Lung microvascular endothelial cell (primary cell): ENCODE measurements around the gene L1CAM. TPM values are rescaled to one million over a fixed set of nuclear protein-coding genes. Genes with fewer than 3 reads are reported as not detected.

Experiments
- DNase-seq, 2 donors: peaks; one replicate each; pipeline versions ENCODE4 v3.0.0 to v3.0.0-alpha.2; 2010; ENCODE audit warnings: low read depth in 2 of 2
- total RNA-seq: library from RNA; depleted of rRNA; stranded (reverse); fragments of >200 nt; gene quantifications from 2 replicates; pipeline ENCODE4 v1.2.1, GENCODE V29; 2014

L1CAM gene
- total RNA-seq, 1 donor from 2014 or later: under 0.01 TPM

DNA sequence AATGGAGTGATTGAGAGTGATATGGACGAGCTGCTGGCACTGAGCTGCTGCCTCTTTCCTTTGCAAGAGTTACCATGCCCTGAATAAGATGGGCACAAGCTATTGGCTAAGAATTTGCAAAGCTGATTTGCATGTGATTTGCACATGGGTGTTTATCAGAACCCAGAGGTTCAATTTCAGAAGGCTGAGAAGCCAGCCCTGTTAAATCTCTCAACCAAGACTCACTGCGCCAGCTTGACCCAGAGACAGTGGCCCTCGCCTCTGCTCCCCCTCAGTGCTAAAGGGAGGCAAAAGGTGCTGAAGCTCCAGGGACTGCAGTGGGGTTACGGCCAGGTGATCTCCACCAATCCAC is 39.4 kb upstream of the L1CAM start:
- DNase-seq: no peak

DNA sequence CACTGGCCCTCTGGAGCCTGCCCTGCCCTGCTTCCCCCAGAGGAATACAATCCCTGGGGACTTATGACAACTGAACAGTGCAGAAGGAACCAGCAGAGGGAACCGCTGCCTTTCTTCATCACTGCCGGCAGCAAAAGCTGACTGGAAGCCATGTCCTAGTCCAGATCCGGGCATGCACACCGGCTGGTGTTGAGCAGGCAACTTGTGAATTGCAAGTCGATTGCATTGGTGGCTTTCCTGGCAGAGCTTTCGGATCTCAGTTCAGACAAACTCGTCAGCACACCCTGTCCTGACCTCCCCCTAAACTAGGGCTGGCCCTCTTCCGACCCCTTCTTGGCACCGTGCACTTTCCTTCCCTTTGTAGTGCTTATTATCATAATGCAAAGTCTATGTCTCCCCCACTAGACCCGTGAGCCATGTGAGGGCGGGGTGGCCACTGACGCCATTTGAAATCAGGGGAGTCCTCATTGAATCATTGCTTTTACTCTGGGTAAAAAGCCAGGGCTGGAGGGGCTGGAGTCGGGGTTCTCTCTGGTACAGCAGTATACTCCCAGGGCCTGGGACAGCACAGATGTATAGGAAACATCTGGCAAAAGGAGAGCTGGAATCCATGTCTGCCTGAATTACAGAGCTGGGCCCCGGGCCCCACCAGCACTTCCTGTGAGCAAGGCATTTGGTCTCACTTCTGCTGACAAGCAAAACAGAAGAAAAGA is 38.3 kb upstream of the L1CAM start:
- DNase-seq: peak; percentile 65 to 79

GRCh38 chrX:153922932-153923857 is 37.2 kb upstream of the L1CAM start:
- DNase-seq: peak; percentile 66 to 88

DNA sequence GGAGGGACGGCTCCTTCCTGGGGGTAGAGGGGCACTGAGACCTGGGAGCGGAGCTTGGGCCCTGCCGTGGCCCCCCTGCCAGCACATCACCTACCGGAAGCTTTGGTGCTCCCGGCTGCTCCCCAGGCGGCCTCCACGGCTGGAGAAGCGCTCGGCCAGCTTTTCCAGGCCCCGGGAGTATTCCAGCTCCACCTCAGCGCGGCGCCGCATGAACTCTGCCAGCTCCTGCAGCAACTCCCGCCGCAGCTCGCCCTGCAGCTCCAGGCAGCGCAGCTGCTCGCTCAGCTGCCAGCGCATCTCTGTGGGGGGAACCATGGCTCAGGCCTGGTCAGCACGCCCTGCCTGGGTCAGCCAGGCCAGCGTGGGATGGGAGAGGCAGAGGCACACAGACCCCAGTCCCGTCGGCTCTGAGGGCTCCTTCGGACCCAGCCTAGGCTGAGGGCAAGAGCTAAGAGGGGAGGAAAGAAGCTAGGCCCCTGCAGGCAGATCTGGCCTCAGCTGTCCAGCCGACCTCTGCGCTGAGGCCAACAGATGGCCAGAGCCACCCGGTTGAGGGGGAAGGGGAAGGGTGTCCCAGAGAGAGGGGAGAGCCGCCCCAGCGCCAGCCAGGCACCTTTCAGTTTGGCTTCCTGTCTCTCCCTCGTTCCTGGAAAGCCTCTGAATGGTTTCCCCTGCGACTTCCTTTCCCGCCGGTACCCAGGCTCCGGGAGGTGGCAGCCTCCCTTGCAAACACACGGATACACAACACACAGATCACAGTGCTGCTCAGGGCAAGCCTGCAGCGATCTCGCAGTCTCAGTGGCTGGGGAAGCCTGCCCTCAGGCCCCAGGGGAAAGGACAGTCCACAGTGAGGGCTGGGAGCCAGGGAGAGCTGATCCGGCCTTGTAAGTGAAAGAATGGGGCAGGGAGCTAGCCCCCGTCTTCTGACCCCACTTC is 35.8 kb upstream of the L1CAM start:
- DNase-seq: peak in 1 of 2 donors; percentile 50

GRCh38 chrX:153921070-153921469 is 35.1 kb upstream of the L1CAM start:
- DNase-seq: no peak

GRCh38 chrX:153920546-153920945 is 34.6 kb upstream of the L1CAM start:
- DNase-seq: no peak

GRCh38 chrX:153919281-153919680 is 33.3 kb upstream of the L1CAM start:
- DNase-seq: no peak

GRCh38 chrX:153917869-153918268 is 31.9 kb upstream of the L1CAM start:
- no peak for DNase-seq

DNA sequence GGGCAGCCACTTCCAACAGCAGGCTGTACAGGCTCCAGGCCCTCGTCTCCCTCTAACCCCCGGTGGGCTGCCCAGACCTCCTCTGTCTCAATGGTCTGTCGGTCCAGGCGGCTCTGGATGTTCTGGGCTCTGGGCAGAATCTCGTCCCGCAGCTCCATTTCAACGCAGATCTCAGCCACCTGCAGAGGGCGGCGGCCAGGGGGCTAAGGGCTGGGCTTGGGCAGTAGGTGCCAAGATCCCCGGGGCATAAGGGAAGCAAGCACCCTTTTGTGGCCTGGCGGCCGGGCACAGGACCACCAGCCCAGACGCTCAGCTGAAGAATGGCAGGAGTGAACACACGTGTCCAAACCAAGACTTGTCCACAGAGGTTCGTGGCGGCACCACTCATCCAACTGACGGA is 27.7 kb upstream of the L1CAM start:
- DNase-seq: no peak

DNA sequence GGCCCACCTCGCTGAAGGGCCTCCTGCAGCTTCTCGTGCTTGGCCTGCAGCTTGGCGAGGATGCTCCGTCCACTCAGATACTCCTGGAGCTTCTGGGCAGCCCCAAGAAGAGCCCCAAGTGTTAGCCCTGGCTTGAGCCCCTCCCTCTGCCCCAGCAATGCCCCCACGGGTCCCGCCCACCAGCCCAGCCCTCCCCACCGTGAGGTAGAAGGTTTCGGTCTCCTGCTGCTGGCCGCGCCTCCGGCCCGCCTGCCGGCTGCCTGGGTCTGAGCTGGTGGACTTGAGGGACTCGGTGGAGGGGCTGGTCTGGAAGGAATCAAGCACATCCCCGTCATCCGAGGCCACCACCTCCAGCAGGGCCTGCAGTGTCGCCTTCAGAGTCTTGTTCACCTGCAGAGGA is 27.2 kb upstream of the L1CAM start:
- no peak for DNase-seq

DNA sequence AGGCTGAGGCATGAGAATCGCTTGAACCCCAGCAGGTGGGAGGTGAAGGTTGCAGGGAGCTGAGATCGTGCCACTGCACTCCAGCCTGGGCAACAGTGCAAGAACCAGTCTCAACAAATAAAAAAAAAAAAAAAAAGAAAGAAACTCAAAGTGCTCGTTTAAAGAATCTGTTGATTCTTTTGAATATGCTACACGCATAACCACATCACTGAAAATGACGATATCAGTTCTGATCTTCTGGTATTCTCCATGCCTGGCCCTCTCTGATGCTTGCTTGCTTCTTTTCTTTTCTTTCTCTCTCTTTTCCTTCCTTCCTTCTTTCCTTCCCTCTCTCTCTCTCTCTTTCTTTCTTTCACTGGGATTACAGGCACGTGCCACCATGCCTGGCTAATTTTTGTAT is 25.8 kb upstream of the L1CAM start:
- no peak for DNase-seq

GRCh38 chrX:153910446-153910845 is 24.5 kb upstream of the L1CAM start:
- DNase-seq: no peak

GRCh38 chrX:153909980-153910360 is 24.0 kb upstream of the L1CAM start:
- DNase-seq: no peak

- no peak for DNase-seq
Measured at GRCh38 chrX:153909024-153909979, 23.3 kb upstream of the L1CAM start.

DNA sequence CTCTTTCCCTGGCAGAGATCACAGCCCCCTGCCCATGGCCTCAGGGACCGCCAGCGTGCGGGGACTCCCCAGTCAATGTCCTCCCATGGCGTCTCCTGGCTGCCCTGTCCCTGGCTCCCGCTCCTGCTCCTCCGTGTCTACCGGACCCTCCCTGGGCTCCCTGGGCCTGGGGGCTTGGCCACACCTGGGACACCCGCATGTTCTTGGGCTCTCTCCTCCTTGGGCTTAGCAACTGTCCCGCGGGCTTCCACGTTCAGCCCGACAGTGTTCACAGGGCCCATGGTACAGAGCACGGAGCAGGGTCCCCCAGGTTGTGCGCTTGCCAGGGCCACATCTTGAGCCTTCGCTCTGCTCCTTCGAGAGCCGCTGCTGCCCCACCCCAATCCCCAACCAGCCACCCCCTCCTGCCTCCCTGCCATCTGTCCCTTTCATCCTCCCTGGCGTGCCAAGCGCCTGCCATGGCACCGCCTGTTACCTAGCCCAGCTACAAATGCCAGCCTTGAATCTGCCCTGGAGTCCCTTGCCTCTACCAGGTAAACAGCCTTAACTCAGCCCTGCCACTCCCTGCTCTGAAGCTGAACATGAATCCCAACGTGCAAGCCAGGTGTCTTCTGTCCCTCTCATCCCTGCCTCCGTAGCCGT is 22.4 kb upstream of the L1CAM start:
- DNase-seq: no peak

GRCh38 chrX:153907456-153907855 is 21.5 kb upstream of the L1CAM start:
- DNase-seq: no peak

GRCh38 chrX:153906126-153906917 is 20.3 kb upstream of the L1CAM start:
- DNase-seq: no peak

- no peak for DNase-seq
Measured at GRCh38 chrX:153905481-153906095, 19.6 kb upstream of the L1CAM start.
